ENCODE results near the gene IZUMO1R. TPM values are rescaled to one million over a fixed set of nuclear protein-coding genes. Genes with fewer than 3 reads are reported as not detected.

IZUMO1R gene
- total and polyA plus RNA-seq, 2 of the 8 experiments (the other 6 are each of a cell fraction or from before 2014, with no cell fraction given) = not detected

GRCh38 chr11:94315664-94316063 lies 11.3 kb downstream of the IZUMO1R start:
- Histone ChIP-seq H3K23me2 (ENCODE audit: low read depth, low read length) (no peaks in the 10 kb centered on the region), H2BK15ac (ENCODE audit: low read length) (no peak overlapping the region), H2BK12ac (ENCODE audit: low read depth, low read length) (no peak overlapping the region), H2AFZ (ENCODE audit: low read length) (no peak overlapping the region), H3K4ac (replicated peaks; ENCODE audit: insufficient read length, low read depth, low read length) (no peak overlapping the region), H3K4me1 (replicated peaks in 1 of 4; ENCODE audit: control insufficient read depth in 3 of 4, insufficient read depth in 4 of 4, low read length in 3 of 4) (no peaks in the 10 kb centered on the region), H4K8ac (ENCODE audit: extremely low read depth, insufficient read depth, low read length) (no peak overlapping the region), H3K4me3 (ENCODE audit: extremely low read depth in 1 of 4, insufficient read depth in 2 of 4, low read depth in 3 of 4, low read length in 4 of 4) (no peak overlapping the region), H3K79me1 (ENCODE audit: low read depth, low read length) (no peaks in the 10 kb centered on the region), H2BK20ac (ENCODE audit: low read length) (no peak overlapping the region), H3K27me3 (replicated peaks in 1 of 4; ENCODE audit: control insufficient read depth in 3 of 4, extremely low read depth in 1 of 4, insufficient read depth in 3 of 4, low read length in 3 of 4) (no peaks in the 10 kb centered on the region), H3K4me2 (ENCODE audit: insufficient read depth in 1 of 2, low read depth in 2 of 2, low read length in 2 of 2) (no peak overlapping the region), H2AK5ac (ENCODE audit: low read depth, low read length) (no peak overlapping the region), H3K27ac (ENCODE audit: low read depth, low read length) (no peak overlapping the region), H3K56ac (replicated peaks; ENCODE audit: insufficient read length, low read depth, low read length) (no peak overlapping the region), H3K18ac (ENCODE audit: extremely low read depth, low read length) (no peak overlapping the region), H4K91ac (replicated peaks; ENCODE audit: insufficient read length, low read length) (no peak overlapping the region), H3K36me3 (ENCODE audit: control insufficient read depth in 2 of 4, insufficient read depth in 4 of 4, low read length in 3 of 4) (no peaks in the 10 kb centered on the region), H3K14ac (ENCODE audit: insufficient read length) (no peak overlapping the region), H3K9ac (replicated peaks in 1 of 4; ENCODE audit: extremely low read depth in 1 of 4, low read depth in 3 of 4, low read length in 3 of 4) (no peak overlapping the region), H3K9me3 (ENCODE audit: insufficient read depth in 2 of 2, low read depth in 1 of 2, low read length in 1 of 2) (no peaks in the 10 kb centered on the region), H2BK5ac (ENCODE audit: low read depth, low read length) (no peak overlapping the region), H3K23ac (ENCODE audit: insufficient read length) (no peak overlapping the region), H3K79me2 (ENCODE audit: control insufficient read depth in 1 of 2, insufficient read depth in 2 of 2, low read length in 2 of 2) (no peaks in the 10 kb centered on the region), H4K5ac (ENCODE audit: insufficient read length, low read depth, low read length) (no peak overlapping the region), H2BK120ac (replicated peaks; ENCODE audit: low read depth, low read length) (no peak overlapping the region), H4K20me1 (replicated peaks in 1 of 2; ENCODE audit: control insufficient read depth in 1 of 2, insufficient read depth in 2 of 2, low read length in 2 of 2) (no peaks in the 10 kb centered on the region)
- FAIRE-seq (no peak), DNase-seq (ENCODE audit: low read depth in 1 of 2, low spot score in 2 of 2) (no peak)
- 78% methylated on average over 3 of the region's 3 CpGs; no CpG with 5 or more reads in 1 of the 2 experiments for WGBS, 2 experiments (ENCODE audit: extremely low coverage in 1 of 2, insufficient coverage in 1 of 2, insufficient read length in 1 of 2, insufficient replicate concordance in 2 of 2, low coverage in 1 of 2, low lambda C conversion rate in 2 of 2, missing lambda C conversion rate in 1 of 2)
- POLR2A ChIA-PET (ENCODE audit: partially characterized antibody) = interaction anchor here (0.9 kb wide), 1 partner anchor 11 kb away, joined by 3 read pairs; the partner anchor contains the start of gene IZUMO1R
- CTCF ChIA-PET (ENCODE audit: partially characterized antibody) = interaction anchor here (0.6 to 8.3 kb wide), 9 partner anchors 10 to 420 kb away, joined by 3 to 60 read pairs (median 4); no protein-coding TSS in a partner anchor
- no peak for TF ChIP-seq HDAC6 (IDR thresholded peaks at IDR 0.05; ENCODE audit: low read depth, low read length)
- TF ChIP-seq MAFK (IDR thresholded peaks at IDR 0.05; ENCODE audit: low read depth, low read length) = no peak
- TF ChIP-seq ATF2 (IDR thresholded peaks at IDR 0.05; ENCODE audit: low read length) = no peak
- no peak for TF ChIP-seq PHF8 (conservative IDR thresholded peaks at IDR 0.05; ENCODE audit: low read depth, low read length)
- no peak for TF ChIP-seq HDAC2 (IDR thresholded peaks at IDR 0.05; ENCODE audit: borderline replicate concordance in 1 of 2, low read depth in 2 of 2, low read length in 2 of 2)
- no peak for TF ChIP-seq SIN3A (conservative IDR thresholded peaks at IDR 0.05 in 1 of 2, IDR thresholded peaks at IDR 0.05 in 1 of 2; ENCODE audit: low read depth in 1 of 2, low read length in 2 of 2)
- TF ChIP-seq RFX5 (IDR thresholded peaks at IDR 0.05; ENCODE audit: borderline replicate concordance, low read depth, low read length) = no peak
- TF ChIP-seq SUZ12 (IDR thresholded peaks at IDR 0.05; ENCODE audit: low read length) = no peak
- TF ChIP-seq KDM1A (IDR thresholded peaks at IDR 0.05; ENCODE audit: borderline replicate concordance, low read length) = no peak
- no peak for TF ChIP-seq ZNF274 (IDR thresholded peaks at IDR 0.05; ENCODE audit: borderline replicate concordance, extremely low read depth, low read length)
- TF ChIP-seq E2F6 (IDR thresholded peaks at IDR 0.05) = no peak

Measured in H1 (cell line).